ENCODE data around the gene SUSD3.

SUSD3 gene

DNA sequence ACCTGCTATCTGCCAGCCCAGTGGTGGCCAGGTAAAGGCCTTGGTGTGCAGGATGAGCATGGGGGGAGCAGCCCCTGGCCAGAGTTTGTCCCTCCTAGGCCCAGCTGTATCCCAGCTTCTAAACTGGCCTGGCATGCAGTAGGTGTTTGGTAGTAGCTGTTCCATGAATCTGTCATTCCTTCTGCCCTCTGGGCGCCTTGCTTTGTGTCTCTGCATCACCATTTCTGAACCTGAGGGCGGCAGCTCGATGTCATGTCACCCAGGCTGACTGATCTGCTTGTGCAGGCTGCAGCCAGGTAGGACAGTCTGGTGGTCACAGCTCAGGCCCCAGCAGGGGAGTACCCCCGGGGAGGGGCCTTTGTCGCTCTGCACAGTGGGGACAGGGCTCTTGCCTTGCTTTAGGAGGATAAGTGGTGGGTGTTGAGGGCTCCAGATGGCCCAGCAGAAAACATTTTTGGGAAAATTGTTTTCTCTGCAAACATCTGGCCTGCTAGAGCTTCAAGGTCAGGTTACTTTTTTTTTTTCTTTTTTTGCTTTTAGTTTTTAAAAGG lies 4.6 kb upstream of the SUSD3 start:
- DNase-seq (ENCODE audit: low read depth) = no peak

DNA sequence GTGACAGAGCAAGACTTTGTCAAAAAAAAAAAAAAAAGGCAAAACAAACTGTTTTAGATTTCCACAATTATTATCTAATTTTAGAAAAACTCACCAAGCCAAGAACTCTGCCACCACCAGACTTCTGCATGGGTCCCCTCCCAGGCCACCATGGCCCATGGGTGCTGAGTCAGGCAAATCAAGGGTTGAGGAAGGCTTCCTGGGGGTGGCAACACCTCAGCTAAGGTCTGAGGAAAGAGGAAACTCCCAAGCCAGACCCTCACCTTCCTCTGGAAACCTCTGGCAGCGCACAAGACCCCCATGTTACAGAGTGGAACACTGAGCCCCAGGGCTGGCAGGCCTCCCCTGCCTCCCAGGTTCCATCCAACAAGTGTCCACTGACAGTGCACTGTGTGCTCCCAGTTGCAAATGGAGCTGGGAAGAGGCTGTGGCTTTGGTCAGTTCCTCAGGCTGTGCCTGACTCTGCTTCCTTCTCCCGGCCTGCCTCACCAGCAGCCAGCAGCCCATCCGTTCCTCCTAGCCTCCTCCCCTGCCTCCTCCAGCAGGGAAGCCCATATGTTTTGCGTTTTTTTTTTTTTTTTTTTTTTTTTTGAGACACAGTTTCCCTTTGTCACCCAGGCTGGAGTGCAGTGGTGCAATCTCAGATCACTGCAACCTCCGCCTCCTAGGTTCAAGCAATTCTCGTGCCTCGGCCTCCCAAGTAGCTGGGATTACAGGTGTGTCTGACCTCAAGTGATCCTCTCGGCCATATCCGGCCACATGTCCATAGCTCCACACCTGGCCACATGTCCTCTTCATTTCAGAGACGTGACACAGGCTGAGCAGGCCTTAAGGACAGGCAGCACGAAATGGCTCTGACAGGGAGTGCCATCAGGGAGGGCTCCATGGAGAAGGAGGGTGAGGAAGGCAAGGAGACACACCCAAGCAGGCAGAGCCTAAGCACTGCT lies 3.5 kb upstream of the SUSD3 start:
- DNase-seq (ENCODE audit: low read depth) = no peak

- no peak for DNase-seq (ENCODE audit: low read depth)
These were observed 1.3 kb upstream of the SUSD3 start for GRCh38 chr9:93057042-93057702.

DNA sequence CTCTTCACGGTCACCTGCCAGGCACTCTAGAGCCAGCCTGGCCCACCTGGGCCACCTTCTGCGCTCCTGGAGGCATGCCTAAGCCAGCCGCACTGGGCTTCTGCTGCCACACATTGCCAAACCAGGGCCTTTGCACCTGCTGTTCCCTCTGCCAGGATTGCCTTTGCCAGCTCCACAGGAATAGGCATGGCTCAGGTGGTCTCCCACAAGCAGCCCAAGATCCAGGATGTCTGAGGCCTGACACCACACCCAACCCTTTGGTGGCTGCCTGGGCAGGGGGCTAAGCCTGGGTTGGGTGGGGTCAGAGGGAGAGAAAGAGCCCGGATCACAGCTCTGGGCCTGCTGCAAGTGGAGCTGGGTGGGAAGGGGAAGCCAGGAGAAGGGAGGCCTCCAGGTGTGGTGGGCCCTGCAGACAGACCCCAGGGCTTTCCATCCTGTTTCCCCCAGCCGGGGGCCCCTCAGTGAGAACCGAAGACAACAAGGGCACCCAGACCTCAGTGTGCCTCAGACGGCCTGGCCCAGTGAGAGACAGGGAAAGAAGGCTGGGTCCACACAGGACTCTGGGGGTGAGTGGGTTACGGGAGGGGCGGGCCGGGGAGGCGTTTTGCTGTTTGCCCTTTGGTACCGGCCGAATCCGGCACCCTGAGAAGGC lies 672 bp upstream of the SUSD3 start:
- no peak for DNase-seq (ENCODE audit: low read depth)

DNA sequence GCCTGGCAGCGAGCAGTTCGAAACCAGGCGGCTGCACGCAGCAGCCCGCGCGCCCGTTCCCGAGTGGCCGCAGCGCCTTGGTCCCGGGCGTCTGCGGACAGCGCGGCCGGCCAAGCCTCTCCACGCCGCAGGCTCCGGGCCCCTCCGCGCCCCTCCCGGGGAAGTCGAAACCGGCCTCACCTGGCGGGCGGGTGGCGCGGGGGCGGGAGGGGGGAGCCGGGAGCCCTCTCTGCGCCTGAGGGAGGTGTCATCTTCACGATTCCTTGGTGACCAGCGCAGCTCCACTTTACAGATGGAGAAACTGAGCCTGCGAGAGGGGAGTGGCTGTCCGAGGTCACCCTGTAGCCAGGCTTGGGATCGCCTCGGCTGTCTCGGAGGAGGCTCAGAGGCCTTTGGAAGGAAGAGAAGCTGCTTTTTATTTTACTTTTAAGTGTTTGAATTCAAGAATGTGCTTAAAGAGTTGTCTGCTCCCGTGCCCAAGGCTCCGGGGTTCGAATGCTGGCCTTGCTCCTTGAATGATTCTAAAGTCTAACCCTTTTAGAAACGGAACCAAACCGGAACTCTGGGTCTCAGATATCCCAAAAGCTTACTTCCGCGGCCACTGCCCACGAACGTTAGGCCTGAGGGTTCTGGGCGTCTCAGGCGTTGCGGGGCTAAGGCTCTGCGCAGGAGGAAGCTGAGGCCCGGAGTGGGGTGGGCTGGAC lies 662 bp downstream of the SUSD3 start:
- no peak for DNase-seq (ENCODE audit: low read depth)

DNA sequence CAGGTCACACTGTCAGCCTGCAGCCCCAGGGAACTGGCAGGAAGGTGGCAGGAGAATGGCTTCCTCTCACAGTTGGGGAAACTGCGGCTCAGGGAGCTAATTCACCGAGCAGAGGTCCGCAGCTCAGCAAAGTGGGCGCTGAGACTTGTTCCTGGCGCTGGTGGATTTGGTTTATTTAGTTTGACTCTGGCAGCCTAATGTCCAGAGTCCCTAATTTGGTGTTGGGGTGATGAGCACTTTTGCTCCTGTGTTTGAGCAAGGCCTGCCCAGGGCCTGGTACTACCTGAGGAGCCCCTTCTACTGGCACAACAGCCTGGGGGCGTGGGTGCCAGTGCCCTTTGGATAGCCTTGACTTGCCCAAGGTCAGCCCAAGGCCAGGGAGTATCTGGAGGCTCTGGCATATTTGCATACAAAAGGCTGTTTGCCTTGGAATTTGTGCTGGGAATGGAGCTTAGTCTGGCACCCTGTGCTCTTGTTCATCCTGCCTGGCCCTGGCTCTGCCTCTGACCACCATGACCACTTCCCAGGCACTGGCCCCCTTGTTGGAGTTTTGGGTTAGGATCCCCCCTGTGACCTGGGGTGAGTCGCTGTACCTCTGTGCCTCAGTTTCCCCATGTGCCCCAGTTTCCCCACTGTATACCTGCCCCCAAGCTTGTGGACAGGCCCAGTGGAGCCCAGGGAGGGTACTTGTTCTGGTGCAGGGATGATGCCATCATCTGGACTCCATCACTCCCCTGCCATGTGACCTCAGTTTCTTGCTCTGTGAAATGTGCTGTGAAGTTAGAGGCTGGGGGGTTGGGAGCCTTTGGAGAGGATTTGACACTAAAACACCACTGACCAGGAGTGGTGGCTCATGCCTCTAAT lies 1.4 kb downstream of the SUSD3 start:
- DNase-seq (ENCODE audit: low read depth) = no peak

DNA sequence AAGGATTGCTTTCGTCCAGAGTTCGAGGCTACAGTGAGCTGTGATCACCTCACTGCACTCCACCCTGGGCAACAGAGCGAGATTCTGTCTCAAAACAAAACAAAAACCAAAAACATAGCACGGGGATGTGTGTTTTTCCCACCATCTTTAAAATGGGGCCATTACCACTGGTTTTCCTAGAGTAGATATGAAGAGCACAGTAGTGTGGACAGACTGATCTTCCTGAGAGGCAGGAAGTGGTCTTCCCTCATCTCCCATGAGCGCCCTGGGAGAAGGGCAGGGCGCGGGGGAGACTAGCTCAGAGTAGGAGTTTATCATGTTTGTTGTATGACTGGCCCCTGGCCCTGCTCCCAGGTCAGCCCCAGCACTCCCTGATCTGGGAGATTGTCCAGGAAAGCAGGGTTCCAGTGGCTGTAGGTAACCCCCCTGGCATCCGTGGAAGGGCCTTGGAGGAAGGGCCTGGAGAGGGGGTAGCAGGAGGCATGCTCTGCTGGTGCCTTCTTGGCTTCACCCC lies 2.3 kb downstream of the SUSD3 start:
- no peak for DNase-seq (ENCODE audit: low read depth)

DNA sequence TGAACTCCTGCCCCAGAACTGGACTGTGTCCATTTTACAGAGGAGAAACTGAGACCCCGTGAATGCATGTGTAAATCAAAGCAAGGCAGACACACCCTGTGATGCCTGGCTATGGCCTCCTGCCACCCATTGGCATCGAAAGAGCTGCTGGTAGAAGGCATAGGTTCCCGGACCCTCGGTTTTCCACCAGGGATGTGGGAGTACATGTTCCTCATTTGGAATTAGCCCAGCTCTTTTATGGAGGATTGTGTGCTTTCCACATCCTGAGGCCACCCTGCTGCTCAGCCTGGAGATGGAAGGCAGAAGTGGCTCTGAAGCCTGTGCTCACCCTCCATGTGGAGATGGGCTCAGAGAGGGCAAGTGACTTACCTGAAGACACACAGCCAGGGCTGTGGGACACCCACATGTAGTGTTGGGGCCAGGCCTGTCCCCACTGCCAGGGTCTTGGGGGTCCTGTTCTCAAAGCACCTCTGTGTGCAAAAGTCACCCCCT lies 2.8 kb downstream of the SUSD3 start:
- DNase-seq (ENCODE audit: low read depth) = no peak

DNA sequence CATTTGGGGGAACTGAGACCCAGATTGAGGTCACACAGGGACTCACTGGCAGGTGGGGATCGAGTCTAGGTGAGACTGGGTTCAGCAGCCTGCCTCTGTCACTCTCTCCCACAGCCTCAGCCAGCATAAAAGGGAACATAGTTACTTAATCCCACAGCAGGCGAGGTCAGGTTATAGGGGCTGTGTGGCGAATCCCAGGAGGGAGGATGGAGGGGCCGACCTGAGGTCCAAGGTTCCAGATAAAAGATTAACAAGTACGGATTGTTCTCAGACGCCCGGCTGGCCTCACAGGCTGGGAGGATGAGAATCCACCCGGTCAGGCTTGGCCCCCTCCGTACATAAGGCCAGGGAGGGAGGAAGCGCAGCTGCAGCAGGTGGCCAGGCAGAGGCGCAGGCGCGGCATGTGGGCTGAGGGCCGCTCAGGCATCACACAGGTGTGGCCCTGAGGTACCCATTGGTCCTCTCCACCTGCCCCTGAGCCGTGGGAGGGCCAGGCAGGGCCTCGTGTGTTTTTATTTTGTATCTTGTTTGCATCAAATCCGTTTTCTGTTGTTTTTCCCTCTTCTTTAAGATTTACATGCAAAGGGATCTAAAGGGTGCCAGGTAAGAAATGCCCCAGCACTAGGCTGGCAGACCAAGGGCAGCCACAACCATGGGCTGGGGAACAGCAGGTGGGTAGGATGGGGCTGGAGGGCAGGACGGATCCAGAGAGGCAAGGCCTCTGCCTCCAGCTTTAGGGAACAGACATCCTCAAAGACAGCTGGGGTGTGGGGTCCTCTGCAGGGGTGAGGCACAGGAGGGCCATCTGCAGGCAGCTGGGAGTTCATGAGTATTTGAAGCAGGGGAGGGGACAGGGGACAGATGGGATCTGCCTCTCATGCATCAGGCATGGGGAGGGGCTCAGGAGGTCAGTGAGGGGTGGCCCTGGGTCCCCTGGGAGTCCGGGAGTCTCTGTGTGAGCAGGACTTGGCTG lies 3.6 kb downstream of the SUSD3 start:
- no peak for DNase-seq (ENCODE audit: low read depth)

DNA sequence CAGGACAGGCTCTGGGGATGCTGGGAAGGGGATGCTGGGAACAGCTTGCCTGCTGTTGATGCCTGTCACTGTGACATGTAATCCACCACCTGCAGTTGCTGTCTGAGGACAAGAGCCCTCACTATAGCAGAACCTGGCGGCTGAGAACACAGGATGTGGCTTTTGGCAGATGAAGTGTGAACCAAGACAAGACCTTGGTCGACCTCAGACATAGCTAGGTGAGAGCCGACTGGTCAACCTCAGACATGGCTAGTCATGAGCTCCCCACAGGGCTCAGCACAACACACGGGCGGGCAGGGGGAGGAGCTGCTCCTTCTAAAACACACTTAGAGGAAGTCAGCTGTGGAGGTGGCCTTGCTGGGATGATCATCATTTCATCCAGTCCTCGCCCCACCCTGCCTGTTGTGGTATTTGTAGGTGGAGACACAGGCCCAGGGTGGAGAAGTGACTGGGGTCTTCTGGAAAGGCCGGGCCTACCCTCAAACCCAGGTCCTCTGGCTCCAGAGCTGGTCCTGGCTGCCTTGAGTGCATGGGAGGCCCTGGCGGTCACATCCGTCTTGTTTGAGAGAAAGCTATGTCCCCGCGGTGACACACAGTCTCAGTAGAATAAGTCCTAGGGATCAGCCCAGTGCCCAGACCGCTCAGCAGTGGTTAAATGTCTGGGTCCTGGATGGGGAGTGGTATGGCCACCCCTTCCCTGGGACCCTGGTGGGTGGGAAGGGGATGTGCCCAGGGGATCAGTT lies 6.1 kb downstream of the SUSD3 start:
- no peak for DNase-seq (ENCODE audit: low read depth)

GRCh38 chr9:93065135-93065720 lies 6.7 kb downstream of the SUSD3 start:
- no peak for DNase-seq (ENCODE audit: low read depth)

- DNase-seq (ENCODE audit: low read depth) = no peak
These were observed 8.6 kb downstream of the SUSD3 start for GRCh38 chr9:93066978-93067603.

DNA sequence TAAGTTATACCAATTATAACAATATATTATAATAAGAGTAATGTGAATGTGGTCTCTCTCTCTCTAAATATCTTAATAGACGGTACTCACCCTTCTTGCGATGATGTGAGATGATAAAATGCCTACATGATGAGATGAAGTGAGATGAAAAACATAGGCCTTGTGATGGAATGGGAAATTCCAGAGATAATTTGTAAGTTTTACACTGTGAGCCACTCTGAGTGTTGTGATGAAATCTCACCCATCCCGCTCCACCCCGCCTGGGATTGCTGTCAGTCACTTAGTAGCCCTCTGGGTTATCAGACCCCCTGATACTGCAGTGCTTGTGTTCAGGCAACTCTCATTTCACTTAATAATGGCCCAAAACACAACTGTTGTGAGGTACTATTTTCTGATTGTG lies 10.5 kb downstream of the SUSD3 start:
- DNase-seq (ENCODE audit: low read depth) = no peak

DNA sequence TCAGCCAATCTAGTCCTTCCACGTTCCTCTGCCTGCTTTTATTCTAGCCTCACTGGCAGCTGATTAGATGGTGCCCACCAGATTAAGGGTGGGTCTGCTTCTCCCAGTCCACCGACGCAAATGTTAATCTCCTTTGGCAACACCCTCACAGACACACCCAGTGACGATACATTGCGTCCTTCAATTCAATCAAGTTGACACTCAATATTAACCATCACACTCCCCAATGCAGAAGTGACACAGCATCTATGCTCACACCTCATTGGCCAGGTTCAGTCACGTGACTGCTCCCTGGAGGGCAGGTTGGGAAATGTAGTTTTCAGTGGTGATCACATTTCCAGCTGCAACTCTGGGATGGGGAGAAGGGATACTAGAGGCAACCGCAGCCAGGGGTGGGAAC lies 13.0 kb downstream of the SUSD3 start:
- DNase-seq (ENCODE audit: low read depth) = no peak

DNA sequence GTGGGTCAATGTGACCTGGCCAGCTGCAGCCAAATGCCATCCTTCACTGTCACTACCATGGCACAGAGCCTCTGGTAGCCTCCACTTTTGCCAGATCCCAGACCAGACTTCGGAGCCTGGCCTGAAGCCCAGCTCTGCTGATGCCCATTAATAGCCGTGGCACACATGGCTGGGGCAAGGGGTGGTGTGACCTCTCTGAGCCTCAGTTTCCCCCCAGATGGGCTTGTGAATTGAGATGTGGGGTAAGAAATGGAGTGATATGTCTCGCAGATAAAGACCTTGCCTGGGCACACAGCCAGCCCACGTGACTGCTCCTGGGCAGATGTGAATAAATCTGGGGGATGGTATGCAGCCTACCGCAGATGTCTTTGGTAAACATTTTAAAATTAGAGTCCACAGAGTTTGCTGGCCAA lies 13.9 kb downstream of the SUSD3 start:
- no peak for DNase-seq (ENCODE audit: low read depth)

GRCh38 chr9:93076101-93076791 lies 17.7 kb downstream of the SUSD3 start:
- no peak for DNase-seq (ENCODE audit: low read depth)

- DNase-seq (ENCODE audit: low read depth) = no peak
These were observed 18.3 kb downstream of the SUSD3 start for GRCh38 chr9:93076792-93077128.
